ENCODE results near the gene NAXD.
"Not testable (repeated sequence)": the region's sequence is repeated elsewhere in the genome, so short reads cannot be mapped to it uniquely, and the experiment has no call there.

NAXD gene

GRCh38 chr13:110597041-110597689 is 18.2 kb upstream of the NAXD start:
- no peak for DNase-seq

- no peak for DNase-seq
These were observed 15.0 kb upstream of the NAXD start for GRCh38 chr13:110600261-110600819.

GRCh38 chr13:110600980-110601379 is 14.4 kb upstream of the NAXD start:
- DNase-seq = no peak

- DNase-seq = no peak
These were observed 10.2 kb upstream of the NAXD start for GRCh38 chr13:110605132-110605531.

GRCh38 chr13:110606281-110606680 is 9.1 kb upstream of the NAXD start:
- not testable (repeated sequence) for DNase-seq

- no peak for DNase-seq
These were observed 7.6 kb upstream of the NAXD start for GRCh38 chr13:110607675-110608224.

- no peak for DNase-seq
These were observed 4.3 kb upstream of the NAXD start for GRCh38 chr13:110610955-110611595.

GRCh38 chr13:110615005-110615321 is 382 bp upstream of the NAXD start:
- no peak for DNase-seq

- no peak for DNase-seq
These were observed 1.1 kb downstream of the NAXD start for GRCh38 chr13:110616103-110617101.

- DNase-seq = no peak
These were observed 2.2 kb downstream of the NAXD start for GRCh38 chr13:110617321-110618072.

- DNase-seq = no peak
These were observed 2.8 kb downstream of the NAXD start for GRCh38 chr13:110618167-110618566.

- DNase-seq = no peak
These were observed 3.4 kb downstream of the NAXD start for GRCh38 chr13:110618780-110619179.

- no peak for DNase-seq
These were observed 5.3 kb downstream of the NAXD start for GRCh38 chr13:110620596-110620995.

- DNase-seq = no peak
These were observed 9.7 kb downstream of the NAXD start for GRCh38 chr13:110624766-110625756.

- no peak for DNase-seq
These were observed 10.5 kb downstream of the NAXD start for GRCh38 chr13:110625771-110626321.

- no peak for DNase-seq
These were observed 11.2 kb downstream of the NAXD start for GRCh38 chr13:110626521-110626920.

- DNase-seq = no peak
These were observed 12.0 kb downstream of the NAXD start for GRCh38 chr13:110627351-110627750.

GRCh38 chr13:110627761-110628476 is 12.6 kb downstream of the NAXD start:
- no peak for DNase-seq

GRCh38 chr13:110628477-110628793 is 13.1 kb downstream of the NAXD start:
- DNase-seq = no peak
